ENCODE data around the gene LSP1. TPM values are rescaled to one million over a fixed set of nuclear protein-coding genes. Genes with fewer than 3 reads are reported as not detected.
A peak's percentile ranks its signal among the peaks of the same experiment; 100 is the strongest.

LSP1 gene
- total RNA-seq, 1 donor from 2014 or later = 47.4 TPM

DNA sequence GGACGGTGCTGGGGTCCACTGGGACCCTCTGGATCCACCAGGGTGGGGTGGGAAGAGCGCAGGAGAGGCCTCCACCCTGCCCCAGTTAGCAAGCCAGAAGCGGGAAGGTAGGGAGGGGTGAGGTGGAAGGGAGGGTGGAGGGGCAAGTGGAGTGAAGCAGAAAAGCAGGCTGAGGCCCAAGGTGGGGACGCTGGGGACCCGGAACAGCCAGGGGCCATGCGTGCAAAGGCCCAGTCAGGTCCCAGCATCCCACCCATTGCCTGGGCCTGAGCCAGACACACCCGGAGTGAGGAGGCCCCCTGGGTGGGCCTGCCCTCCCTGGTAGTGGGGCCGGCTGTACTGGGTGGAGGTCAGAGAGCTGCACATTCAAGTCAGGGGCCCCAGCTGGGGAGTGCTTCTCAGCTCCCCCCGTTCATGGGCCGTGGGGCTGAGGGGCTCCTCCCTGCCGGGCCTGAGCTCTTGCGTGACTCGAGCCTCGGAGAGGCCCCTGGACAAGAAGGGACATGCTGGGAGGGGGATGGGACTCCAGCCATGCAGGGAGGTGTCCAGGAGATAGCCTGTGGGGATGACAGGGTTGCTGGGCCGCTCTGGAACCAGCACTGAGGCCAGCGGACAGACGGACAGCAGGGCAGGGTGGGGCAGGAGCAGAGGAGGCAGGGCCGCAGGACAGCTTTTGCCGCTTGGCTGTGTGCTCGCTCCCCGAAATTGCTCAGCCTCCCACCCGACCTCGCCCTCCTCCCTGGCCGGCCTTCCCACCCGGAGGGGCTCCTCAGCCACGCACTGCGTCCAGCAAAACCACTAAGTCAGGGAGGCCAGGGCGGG is 74.4 kb downstream of the LSP1 start:
- DNase-seq (ENCODE audit: low spot score) = peak; percentile 62

DNA sequence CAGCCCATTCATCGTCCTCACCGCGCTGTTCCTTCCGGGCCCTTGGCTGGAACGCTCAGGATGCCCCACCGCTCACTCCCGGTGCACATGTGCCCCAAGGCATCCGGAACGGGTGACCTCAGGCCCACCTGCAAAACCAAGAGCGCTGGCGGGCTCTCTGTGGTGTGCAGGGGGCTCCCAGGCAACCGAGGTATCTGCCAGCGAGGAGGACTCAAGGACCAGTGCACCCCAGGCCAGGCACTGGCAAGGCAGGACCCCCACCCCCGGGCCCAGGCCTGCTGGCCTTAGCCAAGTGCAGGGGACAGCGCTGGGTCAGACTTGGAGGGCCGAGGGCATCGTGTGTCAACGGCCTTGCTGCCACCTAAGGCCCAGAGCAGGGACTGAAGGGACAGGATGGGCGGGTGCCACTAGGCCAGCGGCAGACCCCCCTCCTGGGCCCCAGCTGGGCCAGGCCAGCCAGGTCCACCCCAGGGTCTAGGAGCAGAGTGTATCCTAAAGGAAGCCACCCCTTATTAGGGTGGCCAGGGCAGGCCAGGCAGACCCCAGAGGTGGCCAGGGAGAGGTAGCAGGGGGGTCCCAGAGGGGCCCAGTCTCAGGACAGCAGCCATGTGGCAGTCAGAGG is 75.1 kb downstream of the LSP1 start:
- DNase-seq (ENCODE audit: low spot score) = peak; percentile 46

DNA sequence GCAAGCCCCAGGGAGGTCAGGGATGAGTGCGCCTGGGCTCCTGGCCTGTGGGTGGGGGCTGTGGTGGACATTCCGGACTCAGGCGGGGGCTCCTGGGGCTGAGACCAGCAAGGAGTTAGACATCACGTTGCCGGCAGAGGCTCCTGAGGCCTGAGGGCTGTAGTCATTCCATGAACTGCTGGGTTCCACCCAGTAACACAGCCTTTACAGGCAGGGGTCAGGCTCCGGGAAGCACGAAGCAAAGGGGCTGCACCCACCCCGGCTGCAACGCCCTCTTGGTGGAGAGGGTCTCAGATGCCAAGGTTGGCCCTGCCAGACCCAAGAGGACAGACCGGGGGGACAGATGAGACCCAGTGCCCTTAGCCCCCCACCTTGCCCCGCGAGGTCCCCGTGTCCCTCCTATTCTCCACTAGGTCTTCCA is 75.6 kb downstream of the LSP1 start:
- no peak for DNase-seq (ENCODE audit: low spot score)

DNA sequence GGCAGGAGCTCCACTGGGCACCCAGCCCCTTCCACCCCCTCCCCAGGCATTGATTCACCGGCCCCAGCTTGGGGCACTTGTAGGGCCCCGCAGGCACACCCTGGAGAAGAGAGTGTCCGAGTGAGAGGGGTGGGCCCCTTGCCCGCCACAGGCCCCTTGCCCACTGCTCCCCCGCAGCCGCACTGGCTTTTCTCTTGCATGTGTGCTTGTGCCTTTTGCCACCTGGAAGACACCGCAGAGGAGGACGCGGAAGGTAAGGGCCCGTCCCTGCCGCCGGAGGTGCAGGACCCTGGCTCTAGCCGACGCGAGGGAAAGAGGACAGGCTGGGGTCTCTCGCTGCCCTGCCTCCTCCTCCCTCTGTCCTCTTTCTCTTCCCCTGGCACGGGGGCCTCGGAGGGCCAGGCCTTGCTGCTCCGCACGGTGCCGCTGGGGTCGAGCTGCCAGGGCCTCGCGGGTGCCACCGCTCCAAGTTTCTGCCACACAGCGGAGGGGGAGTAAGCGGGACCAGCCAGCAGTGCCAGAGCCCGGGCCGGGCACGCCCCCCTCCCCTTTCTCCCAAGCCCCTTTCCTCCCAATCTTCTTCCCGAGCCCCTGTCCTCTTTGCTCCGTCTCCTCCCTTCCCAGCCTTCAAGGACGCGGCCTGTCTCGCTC is 76.1 kb downstream of the LSP1 start:
- no peak for DNase-seq (ENCODE audit: low spot score)

DNA sequence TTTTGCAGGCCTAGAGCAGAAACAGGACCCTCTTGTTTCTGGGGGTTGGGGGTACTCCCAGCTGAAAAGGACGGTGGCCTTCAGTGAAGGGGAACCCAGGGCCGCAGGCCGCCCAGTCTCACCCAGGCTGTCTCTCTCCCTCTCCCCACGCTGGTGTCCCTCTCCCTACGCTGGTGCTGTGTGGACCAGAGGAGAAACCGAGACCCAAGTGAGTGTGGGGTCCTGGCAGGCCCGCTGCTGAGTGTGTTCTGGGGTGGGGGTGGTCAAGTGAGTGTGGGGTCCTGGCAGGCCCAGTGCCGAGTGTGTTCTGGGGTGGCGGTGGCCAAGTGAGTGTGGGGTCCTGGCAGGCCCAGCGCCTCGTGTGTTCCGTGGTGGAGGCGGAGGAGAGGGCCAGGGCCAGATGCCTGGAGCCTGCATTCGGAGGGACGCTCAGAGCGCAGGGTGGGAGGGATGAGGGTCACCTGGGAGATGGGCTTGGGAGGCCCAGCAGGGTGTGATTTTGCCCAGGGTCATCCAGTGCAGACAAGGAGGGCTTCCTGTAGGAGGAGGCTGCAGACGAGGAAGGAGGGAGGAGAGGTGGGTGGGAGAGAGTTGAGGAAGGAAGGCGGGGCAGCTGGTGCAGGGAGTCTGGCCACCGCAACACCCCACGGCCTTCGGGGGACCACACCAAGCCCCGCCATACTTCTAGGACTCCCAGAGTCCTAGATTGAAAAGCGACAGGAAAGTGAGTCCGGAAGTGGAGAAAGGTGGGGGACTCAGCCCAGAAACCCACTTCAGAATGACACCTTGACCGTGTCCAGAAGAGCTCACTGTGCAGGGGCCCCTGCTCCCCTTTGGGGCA is 77.0 kb downstream of the LSP1 start:
- no peak for DNase-seq (ENCODE audit: low spot score)

DNA sequence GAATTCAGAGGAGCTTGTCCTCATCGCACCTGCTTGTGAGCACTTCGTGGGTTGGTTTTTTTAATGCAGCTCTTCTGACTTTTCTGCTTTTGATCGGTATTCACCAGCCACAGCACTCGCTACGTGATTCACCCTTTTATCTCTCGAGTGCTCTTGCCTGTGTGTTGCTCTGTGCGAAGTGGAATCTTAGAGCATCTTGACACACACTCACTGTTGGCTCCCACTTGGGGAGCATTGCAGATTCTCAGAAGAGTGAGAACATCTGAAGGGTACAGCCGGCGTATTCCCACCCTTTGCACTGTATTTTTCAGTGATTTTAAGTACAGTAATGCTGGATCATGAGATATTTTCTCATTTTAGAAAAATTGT is 77.6 kb downstream of the LSP1 start:
- no peak for DNase-seq (ENCODE audit: low spot score)

DNA sequence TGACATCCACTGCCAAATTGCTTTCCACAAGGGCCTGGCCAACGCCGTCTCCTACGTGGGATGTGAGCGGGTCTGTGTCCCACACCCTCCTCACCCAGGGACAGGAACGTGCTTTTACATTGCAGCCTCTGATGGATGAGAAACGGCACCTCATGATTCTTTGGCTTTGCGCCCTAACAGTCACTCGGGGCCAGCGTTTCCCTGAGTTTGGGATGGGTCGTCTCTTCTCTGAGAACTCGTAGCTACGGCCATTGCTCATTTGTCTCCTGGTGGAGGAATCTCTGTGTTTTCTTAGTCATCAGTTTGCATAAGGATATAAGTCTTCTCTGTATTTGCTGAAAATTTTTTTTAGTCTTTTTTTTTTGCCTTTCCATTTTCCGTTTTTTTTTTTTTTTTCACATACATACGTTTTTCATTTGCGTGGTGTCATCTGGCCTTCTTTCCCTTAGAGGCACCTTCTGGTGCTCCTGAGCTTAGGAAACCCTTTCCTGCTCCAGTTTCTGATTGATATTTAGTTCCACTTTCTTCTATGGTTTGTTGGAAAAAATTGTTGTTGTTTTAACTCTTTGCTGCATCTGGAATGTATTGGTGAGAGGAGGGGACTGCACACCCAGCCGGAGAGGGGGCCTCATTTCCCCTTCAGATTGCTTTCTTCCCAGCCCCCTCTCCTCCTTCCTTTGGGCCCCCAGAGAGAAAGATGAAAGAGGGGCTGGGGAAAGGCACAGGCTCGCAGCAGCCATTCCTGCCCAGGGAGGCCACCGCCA is 78.6 kb downstream of the LSP1 start:
- no peak for DNase-seq (ENCODE audit: low spot score)

DNA sequence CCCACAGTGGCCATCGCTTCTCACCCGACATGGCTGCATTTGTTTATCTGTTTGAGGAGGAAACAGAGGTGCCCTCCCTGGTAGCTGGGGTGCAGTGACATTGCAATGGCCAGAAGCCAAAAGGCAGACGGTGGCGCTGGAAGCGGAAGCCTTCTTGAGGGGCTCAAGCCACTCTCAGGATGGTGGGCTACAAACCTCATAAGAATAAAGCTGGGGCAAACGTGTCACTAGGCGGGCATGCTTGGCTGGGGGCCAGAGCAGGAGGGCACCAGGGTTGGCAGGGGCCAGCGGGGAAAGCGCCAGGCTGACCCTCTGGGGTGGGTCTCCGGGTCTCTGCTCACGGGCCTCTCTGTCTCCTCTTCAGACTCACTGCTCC is 79.2 kb downstream of the LSP1 start:
- peak; percentile 34 for DNase-seq (ENCODE audit: low spot score)

DNA sequence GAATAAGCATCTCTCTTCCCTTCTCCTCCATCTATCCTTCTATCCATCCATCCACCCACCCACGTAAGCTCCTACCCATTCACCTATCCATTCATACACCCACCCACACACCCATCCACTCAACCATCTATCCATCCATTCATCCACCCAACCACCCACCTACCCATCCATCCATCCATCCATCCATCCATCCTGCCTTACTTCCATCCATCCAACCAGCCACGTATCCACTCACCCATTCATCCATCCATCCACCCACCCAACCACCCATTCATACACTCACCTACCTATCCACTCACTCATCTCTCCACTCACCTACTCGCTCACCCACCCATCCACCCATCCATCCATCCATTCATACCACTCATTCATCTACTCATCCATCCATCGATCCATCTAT is 79.8 kb downstream of the LSP1 start:
- peak; percentile 19 for DNase-seq (ENCODE audit: low spot score)

DNA sequence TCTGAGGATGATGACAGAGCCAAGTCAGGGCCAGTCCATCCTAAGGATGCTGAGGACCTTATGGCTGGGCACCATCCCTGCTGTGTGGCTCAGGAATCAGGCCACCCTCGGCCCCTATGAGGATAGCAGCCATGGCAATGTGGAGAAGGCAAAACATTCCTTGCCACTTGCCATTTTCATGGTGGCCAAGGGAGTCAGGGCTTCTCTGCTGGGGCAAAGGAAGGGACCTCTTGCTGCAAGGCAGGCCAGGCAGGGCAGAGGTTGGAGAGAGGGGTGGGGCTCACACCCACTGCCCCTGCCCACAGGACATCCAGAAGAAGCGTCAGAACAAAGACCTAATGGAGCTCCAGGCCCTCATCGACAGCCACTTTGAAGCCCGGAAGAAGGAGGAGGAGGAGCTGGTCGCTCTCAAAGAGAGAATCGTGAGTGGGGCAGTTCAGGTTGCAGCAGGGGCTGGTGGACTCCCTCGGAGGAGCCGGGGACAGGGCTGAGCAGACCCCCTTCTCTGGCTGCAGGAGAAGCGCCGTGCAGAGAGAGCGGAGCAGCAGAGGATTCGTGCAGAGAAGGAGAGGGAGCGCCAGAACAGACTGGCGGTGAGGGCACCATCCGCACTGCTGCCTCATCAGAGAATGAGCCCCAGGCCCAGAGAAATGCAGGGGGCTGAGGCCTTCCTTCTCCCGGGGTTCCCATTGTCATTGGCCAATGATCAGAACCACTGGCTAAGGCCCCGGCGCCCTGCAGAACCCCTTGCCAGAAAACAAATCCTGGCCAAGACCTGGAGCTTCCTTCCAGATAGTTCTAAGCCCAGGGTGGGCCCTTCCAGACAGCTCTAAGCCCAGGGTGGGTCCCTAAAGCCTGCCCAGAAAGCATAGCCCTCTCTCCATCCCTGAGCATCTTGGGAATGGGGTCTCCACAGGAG is 80.8 kb downstream of the LSP1 start:
- DNase-seq (ENCODE audit: low spot score) = peak; percentile 34

DNA sequence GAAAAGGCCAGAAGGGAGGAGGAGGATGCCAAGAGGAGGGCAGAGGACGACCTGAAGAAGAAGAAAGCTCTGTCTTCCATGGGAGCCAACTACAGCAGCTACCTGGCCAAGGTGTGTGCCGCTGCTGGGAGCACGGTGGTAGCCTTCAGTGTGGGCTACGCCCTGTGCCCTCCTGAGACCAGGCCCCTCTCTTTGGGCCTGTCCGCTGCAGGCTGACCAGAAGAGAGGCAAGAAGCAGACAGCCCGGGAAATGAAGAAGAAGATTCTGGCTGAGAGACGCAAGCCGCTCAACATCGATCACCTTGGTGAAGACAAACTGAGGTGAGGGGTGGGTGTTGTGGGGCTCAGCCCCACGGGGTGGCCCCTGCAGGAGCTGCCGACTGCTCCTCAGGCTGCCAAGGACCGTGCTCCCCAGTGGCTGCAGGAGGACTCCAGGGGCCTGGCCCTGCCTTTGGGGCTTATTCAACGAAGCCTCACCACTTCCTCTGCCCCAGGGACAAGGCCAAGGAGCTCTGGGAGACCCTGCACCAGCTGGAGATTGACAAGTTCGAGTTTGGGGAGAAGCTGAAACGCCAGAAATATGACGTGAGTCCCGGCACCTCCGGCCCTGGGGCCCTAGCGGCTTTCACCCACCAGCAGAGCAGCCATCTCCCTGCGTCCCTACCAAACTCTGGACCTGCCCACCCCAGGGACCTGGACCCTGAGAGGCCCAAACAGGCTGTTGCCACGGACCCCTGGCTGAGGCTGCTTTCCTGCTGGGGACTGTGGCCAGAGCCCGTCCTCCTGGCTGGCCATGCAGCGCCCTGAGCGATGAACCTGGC is 81.7 kb downstream of the LSP1 start:
- peak; percentile 38 for DNase-seq (ENCODE audit: low spot score)

DNA sequence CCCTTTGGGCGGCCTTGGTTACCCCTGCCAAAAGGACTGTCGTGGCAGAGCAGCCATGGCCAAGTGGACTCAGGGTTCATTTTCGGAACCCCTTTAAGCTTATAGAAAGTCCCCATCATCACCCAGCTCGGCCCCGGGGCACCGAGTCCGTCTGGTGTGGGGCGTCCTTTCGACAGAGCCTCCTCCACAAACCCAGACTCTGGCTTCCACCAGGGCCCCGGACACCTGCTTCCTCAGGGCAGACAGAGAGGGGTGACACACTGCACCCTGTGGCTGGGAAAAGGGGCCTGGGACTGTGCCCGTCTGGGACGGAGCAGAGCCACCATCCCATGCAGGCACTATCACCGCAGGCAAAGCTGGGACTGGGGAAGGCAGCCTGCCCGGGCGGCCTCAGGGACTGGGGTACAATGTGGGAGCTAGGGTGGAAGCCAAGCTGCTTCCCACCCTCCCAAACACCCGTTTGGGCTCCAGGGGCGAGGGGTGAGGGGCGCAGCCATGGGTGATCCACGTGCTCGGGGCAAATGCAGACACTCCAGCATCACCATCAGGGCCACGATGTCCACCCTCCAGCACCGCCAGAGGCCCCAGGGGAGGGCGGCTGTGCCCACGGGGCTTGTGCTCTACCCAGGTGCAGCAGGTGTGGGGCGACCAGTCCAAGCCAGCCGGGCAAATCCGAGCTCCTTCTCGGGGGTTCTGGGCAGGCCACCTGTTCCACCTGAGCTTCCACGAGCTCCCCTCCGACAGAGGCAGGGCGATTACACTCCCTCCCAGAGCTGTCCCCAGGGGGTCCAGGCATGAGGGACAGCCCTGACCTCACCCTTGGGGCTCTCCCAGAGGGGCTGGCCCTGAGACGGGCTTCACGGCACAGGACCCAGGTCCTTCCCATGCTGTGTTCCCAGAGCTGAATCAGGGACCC is 82.5 kb downstream of the LSP1 start:
- DNase-seq (ENCODE audit: low spot score) = peak; percentile 37

DNA sequence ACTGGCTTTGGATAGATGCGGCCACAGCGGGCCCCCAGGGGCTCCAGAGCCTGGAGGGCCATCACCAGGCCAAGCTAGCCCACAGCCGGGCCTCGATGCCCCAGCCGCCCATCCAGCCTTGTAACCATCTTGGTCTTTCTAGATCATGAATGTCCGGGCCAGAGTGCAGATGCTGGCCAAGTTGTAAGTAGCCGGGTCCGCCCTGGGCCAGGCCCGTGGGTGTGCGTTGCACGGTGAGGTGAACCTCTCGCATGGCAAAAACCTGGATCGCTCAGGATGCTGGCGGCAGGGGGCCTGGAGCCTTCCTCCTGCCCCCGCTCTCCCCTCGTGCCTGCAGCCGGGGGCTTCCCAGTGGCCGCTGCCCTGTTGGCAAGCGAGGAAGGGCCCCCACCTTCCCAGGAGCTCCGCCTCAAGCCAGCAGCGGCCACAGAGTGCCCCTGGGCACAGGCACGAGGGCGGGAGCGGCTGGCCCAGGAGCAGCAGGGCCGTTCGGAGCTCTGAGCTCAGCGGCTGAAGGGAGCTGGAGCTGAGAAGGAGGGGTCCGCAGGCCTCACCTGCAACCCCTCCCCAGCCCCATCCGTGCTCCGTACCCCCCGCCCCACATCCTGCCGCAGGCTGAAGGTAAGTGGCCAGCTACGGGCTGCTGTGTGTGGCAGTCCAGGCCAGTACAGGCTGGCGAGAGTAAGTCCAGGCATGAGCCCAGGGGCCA is 83.3 kb downstream of the LSP1 start:
- peak; percentile 41 for DNase-seq (ENCODE audit: low spot score)

DNA sequence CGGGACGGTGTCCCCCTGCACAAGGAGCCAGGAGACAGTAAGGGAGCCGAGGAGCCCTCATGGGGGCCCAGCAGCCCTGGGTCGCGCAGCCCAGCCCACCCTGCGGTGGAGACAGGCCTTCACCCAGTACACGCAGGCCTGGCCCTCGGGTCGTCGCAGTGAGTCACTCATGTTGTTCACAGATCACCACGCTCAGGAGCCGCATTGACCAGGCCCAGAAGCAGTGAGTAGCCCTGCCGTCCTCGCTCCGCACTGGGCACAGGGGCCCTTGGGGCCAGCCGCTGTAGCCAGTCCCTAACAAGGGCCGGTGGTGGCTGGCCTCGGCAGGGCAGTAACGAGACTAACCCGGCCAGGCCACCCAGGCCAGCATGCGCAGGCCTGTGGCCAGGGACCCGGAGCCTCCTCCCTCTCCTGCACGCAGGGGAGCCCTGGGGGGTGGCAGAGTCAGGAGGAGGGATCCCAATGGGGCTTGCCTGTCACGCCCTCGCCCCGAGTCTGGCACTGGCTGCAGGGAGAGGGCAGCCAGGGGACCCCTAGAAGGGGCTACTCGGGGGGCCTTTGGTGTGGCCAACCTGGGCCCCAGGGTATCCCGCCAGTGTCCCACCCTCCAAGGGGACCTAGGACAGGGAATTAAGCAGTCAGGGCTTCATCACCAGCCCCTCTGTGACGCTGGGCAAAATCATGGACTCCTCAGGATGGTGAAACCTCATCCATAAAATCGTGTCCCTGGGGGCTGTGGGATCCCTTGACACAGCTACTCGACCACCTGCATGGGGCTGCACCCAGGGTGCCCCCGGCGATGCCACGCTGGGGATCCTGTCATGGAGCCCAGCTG is 84.1 kb downstream of the LSP1 start:
- DNase-seq (ENCODE audit: low spot score) = peak; percentile 41

DNA sequence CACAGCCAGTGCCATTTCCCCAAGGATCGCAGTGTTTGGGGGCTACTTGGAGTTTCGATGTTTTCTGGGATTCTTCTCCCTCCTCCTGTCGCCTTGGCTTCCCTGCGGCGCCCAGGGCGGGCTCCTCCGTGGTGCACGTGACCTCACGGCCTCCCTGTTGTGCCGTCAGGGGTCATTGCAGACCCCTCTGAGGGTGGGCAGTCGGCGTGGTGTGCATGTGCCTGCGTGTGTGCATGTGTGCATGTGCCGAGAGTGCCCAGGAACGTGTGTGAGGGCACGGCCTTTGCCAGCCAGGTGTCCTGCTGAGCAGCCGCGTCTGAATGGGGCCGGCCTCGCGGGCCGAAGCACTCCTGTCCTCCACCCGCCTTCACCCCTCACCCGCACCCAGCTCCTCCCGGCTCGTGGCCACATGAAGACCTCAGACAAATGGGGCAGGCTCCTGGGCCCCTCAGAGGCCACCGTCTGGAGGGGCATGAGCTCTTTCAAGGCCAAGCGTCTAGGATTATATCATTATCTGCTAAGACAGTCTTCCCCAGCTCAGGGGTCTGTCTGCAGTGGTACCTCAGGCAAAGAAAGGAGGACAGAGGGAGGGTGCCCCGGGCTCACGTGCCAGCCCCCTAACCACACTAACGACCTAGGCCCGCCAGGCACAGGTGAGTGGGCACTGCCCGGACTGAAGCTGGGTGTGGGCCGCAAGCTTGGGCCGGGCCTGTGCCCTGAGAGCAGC is 84.9 kb downstream of the LSP1 start:
- DNase-seq (ENCODE audit: low spot score) = peak; percentile 39

Data from ureter (tissue), 1 donor.